HG03575 (cell line): ENCODE data around the gene GATAD2A.

Experiments
- ATAC-seq: cut with Tn5 transposase; IDR thresholded peaks from one replicate; pipeline ENCODE4 v1.9.1; 2021; ENCODE audit not compliant: unreplicated experiment, insufficient number of reproducible peaks, low FRiP score; ENCODE audit errors: extremely low read depth

GATAD2A gene

GRCh38 chr19:19535311-19536191, 130.1 kb downstream of the GATAD2A start:
- ATAC-seq = no peak

GRCh38 chr19:19537075-19538048, 131.9 kb downstream of the GATAD2A start:
- no peak for ATAC-seq

GRCh38 chr19:19538061-19538784, 132.7 kb downstream of the GATAD2A start, which contains the start of gene CILP2:
Gene CILP2, plus strand, starts transcription at chr19:19538265. Its CDS starts 85 bp downstream, at chr19:19538350.
- ATAC-seq = no peak

- no peak for ATAC-seq
Observed at GRCh38 chr19:19538785-19539166, 133.3 kb downstream of the GATAD2A start.

GRCh38 chr19:19539698-19540063, 134.2 kb downstream of the GATAD2A start:
- ATAC-seq = no peak

GRCh38 chr19:19540064-19540714, 134.7 kb downstream of the GATAD2A start:
- no peak for ATAC-seq

GRCh38 chr19:19540715-19541515, 135.4 kb downstream of the GATAD2A start:
- no peak for ATAC-seq

GRCh38 chr19:19541616-19542015, 136.1 kb downstream of the GATAD2A start:
- no peak for ATAC-seq

GRCh38 chr19:19542507-19542906, 137.0 kb downstream of the GATAD2A start:
- no peak for ATAC-seq

- ATAC-seq = no peak
Observed at GRCh38 chr19:19543101-19543500, 137.6 kb downstream of the GATAD2A start.

GRCh38 chr19:19543640-19544039, 138.2 kb downstream of the GATAD2A start:
- no peak for ATAC-seq

- no peak for ATAC-seq
Observed at GRCh38 chr19:19544257-19544953, 138.9 kb downstream of the GATAD2A start.

GRCh38 chr19:19544954-19545591, 139.6 kb downstream of the GATAD2A start:
- no peak for ATAC-seq

GRCh38 chr19:19545707-19546106, 140.2 kb downstream of the GATAD2A start:
- ATAC-seq = no peak

- no peak for ATAC-seq
Observed at GRCh38 chr19:19546751-19547162, 141.3 kb downstream of the GATAD2A start.

GRCh38 chr19:19547674-19548336, 142.3 kb downstream of the GATAD2A start:
- no peak for ATAC-seq
